NCI-H748 (cell line): ENCODE measurements around the gene GLG1.

Source experiments
- DNase-seq: peaks from one replicate; lab custom pipeline; 2025; ENCODE audit not compliant: unreplicated experiment; lab: John Stamatoyannopoulos, UW

Gene GLG1

DNA sequence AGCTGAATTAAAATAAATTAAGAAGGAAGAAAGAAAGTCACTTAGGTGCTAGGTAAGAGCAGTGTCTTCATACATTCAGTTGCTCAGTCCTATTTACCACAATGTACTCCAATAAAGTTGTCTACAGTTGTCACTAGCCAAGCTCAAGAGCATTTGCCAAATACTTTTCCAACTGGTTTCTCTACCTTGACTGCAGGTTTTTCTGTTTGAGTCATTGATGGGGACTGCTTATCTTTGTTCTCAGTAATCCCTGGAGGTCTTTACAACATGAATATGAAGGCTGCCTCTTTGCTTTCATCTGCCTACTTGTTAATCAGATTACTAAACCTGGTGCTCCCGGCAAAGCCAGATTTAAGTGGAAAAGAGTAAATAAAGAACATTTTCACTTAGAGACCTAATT is 121.0 kb downstream of the GLG1 start:
- DNase-seq, result no peak

DNA sequence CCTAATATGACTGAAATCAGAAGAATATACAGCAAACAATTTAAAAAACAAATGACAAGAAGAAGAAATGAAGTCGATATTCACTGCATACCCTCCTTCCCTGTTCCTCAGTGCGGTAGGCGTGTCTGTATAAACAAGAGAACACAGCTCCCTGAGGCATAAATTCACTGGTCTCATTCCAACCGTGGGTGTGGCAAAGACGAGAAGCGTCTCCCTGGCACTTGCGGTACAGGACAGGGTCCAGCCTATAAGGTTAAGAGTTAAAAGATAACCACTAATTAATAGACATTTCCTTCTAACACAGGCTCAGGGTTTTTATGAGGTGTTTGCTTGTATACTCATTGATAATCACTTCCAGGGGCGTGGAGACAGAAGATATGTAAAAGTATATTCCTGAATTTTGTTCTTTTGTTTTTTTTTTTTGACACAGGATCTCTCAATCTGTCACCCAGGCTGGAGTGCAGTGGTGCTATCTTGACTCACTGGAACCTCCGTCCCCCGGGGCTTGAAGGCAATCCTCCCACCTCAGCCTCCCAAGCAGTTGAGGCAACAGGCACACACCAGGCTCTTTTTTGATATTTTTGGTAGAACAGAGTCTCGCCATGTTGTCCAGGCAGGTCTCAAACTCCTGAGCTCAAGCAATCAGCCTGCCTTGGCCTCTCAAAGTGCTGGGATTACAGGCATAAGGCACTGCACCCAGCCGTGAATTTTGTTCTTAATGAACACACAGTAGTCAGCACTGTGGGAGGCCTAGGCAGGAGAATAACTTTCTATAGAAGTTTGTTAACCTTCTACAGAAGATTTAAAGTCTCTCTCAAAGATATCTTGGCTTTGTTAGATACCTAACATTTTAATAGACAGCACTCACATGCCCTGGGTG is 126.5 kb downstream of the GLG1 start:
- peak; percentile 2 for DNase-seq

GRCh38 chr16:74477226-74477625 is 129.7 kb downstream of the GLG1 start:
- no peak for DNase-seq

DNA sequence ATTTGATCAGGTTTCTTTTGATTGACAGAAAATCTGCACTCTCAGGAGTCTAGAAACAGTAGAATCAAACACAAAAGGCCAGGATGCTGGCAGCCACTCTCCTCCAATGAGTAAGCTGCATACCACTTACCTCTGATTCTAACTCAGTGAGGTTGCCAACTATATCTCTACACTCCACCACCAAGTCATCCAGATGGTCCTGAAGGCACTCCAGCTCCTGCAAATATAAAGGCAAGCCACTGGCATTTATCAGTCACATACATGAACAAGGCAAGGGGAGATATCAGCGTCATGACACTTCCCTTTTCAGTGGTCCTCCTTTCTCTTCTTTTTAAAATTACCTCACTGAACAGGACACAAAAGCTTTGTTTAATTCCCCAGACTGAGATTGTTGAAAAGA is 132.5 kb downstream of the GLG1 start:
- DNase-seq, result no peak

- no peak for DNase-seq
Measured at GRCh38 chr16:74472540-74472939, 134.4 kb downstream of the GLG1 start.

- no peak for DNase-seq
Measured at GRCh38 chr16:74472010-74472409, 134.9 kb downstream of the GLG1 start.

DNA sequence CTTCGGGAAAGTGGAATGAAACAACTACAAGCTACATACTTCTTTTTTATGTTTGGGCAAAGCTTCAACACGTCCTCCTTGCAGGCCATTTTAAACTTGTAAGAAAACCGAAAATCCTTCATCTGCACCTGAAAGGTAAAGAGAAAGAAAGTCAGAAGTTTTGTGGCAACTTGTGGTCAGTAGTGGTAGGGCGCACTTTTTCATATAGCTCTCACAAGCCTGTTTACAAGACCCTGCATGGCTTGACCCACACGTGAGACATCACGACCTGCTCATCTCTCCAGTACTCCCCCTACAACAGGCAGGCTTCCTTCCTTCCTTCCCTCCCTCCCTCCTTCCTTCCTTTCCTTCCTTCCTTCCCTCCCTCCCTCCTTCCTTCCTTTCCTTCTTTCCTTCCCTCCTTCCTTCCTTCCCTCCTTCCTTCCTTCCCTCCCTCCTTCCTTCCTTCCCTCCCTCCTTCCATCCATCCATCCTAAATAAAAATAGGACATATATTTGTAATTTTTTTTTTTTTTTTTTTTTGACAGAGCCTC is 136.9 kb downstream of the GLG1 start:
- no peak for DNase-seq

- DNase-seq, result no peak
Measured at GRCh38 chr16:74468807-74469525, 137.9 kb downstream of the GLG1 start.

GRCh38 chr16:74466872-74467271 is 140.0 kb downstream of the GLG1 start:
- DNase-seq, result no peak

- no peak for DNase-seq
Measured at GRCh38 chr16:74465851-74466685, 140.8 kb downstream of the GLG1 start.

DNA sequence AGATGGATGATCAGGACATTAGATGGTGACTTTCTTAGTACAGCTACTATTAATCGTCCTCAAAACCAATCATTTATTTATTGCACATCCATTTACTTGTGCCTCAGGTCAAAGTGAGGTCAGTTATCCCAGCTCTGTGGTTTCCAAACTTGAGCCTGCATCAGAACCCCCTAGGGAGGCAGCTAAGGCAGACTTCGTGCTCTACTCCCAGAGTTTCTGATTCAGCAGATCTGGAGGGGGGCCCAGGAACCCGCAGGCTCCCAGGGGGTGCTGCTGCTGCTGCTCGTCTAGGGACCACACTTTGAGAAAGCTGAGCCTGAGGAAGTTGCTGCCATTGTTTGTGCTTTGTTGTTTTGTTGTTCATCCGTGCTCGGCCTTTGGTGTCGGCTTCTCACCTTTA is 141.6 kb downstream of the GLG1 start:
- DNase-seq, result no peak

GRCh38 chr16:74463888-74464287 is 143.0 kb downstream of the GLG1 start:
- DNase-seq, result no peak

DNA sequence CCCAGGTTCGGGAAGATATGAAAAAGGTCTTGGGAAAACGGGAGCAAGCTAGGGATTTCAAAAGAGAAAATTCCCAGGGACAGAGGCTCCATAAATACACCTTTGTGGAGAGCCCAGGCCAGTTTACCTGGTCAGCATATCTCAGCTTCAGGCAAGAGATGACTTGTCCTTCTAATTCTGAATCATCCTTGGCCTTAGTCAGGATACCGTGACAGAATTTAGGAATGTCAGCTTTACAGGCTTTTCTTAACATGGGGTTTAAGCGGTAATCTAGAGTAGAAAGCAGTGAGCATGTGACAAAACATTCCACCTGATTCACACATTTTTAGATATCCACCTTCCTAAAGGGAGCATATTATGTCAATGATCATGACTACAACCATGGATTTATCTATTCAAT is 144.6 kb downstream of the GLG1 start:
- DNase-seq, result no peak

DNA sequence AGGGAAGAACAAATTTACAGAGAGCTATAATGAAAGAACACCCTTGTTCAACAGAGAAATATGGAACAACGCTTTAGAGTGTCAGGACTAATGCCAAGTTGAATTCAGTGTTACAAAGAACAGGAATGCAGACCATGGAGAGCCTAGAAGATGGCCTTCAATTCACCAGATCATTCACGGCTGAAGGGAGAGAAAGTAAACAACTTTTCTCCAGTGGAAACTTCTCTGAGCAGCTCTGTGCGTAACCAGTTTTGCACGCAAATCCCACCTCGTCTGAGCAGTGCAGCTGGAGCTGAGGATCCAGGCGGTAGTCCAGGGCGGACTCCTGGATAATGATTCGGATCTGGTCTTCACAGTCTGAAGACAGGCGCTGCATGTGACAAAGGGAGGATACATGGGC is 145.1 kb downstream of the GLG1 start:
- DNase-seq, result no peak

GRCh38 chr16:74460542-74460941 is 146.4 kb downstream of the GLG1 start:
- no peak for DNase-seq

GRCh38 chr16:74456290-74456625 is 150.7 kb downstream of the GLG1 start:
- DNase-seq, result no peak

DNA sequence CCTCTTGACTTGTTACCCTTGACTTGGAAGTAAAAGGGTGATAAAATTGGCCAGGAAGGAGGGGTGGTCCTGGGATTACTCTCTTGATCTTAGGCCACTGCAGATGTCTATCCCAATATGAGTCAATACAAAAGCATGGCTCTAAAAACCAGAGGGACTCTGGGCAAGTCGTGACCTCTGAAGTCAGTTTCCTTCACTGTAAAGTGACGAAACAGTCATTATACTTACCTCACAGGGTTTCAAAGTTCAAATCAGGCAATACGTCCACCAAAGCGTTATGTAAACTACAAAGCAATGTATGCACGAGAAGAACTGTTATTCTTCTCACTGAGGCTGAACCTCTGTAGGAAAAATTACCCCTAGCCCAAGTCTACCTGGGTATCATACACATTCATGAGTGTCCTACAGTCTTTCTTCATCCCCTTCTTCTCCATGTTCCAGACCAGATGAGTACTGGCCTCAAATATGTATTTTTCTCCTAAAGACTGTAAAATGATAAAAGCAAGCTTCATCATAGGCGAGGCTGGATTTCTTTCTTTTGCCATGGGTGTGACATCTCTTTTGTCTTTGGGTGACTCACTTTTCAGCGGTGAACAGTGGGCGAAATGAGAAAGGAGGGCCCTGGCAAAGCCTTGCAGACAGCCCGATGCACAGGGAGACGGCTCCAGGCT is 151.2 kb downstream of the GLG1 start:
- DNase-seq, result no peak

GRCh38 chr16:74455213-74455612 is 151.7 kb downstream of the GLG1 start:
- DNase-seq, result no peak

DNA sequence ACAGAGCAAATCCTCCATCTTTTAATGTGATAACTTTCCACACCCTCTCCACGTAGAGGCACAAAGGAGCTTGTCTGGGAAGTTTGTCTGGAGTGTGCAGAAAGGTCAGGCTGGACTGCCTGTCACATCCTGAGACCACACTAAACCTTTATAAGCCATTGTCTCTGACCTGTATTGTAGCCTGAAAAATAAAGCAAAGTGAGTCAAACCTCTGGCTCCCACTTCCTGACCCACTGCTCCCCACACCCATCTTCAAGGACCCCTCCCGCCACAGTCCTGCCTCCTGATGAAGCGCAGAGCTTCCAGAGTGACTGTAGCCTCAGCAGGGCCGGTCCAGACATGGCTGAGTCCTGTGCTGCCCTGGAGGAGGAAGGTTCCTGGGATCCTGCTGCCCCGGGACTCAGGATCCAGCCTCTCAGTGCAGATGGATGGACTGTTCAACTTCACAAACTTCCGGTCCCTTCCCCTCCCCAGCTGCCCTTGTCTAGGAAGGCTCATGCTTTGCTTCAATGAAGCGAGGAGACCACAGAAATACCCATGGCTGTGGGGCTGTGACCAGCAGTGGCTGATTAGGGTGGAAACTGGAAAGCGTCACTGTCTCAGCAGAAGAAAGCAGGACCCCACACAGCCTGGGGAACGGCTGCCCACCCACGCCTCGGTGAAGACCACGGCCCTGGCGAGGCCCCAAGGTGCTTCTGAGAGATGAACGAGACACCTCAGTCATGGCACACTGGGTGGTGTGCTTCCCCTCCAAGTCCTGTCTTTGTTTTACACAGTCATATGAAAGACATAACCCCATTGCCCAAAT is 154.8 kb downstream of the GLG1 start:
- DNase-seq, result no peak
